ENCODE results near the gene QRICH1. TPM values are rescaled to one million over a fixed set of nuclear protein-coding genes. Genes with fewer than 3 reads are reported as not detected.

Gene QRICH1
- total RNA-seq, 1 donor from 2014 or later: 39.2 TPM

DNA sequence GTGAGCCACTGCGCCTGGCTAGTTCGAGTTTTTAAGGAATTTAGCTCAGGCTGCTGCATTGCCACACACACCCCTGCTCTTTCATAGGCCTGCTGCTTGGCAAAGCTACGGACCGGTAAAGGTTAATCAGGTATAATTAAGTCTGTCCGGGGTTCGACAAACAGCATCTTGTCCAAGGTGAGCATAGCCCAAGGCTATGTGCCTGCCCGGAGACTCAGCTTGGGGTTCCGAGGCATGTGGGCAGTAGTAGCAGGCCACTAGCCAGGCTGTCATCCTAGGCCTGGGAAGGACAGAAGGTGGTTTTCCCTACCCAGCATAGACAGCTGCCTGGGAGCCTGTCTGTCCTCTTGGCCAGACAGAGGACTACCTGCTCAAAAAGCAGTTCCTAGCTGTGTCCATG, 97.2 kb downstream of the QRICH1 start:
- Histone ChIP-seq H3K4me3 (ENCODE audit: low read depth, low read length) (no peak overlapping the region), H3K36me3 (ENCODE audit: control insufficient read depth, insufficient read depth, low read length) (no peaks in the 10 kb centered on the region), H3K27me3 (ENCODE audit: control insufficient read depth, insufficient read depth, low read length) (no peaks in the 10 kb centered on the region)
- FAIRE-seq: no peak
- TF ChIP-seq, protein P1, sequence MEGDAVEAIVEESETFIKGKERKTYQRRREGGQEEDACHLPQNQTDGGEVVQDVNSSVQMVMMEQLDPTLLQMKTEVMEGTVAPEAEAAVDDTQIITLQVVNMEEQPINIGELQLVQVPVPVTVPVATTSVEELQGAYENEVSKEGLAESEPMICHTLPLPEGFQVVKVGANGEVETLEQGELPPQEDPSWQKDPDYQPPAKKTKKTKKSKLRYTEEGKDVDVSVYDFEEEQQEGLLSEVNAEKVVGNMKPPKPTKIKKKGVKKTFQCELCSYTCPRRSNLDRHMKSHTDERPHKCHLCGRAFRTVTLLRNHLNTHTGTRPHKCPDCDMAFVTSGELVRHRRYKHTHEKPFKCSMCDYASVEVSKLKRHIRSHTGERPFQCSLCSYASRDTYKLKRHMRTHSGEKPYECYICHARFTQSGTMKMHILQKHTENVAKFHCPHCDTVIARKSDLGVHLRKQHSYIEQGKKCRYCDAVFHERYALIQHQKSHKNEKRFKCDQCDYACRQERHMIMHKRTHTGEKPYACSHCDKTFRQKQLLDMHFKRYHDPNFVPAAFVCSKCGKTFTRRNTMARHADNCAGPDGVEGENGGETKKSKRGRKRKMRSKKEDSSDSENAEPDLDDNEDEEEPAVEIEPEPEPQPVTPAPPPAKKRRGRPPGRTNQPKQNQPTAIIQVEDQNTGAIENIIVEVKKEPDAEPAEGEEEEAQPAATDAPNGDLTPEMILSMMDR (IDR thresholded peaks at IDR 0.05; ENCODE audit: insufficient read depth, low read length, severe bottlenecking): no peak
- no peak for DNase-seq (ENCODE audit: low read depth)

GRCh38 chr3:48993834-48994233, 100.0 kb downstream of the QRICH1 start:
- Histone ChIP-seq H3K4me3 (ENCODE audit: low read depth, low read length) (no peak overlapping the region), H3K36me3 (ENCODE audit: control insufficient read depth, insufficient read depth, low read length) (no peaks in the 10 kb centered on the region), H3K27me3 (ENCODE audit: control insufficient read depth, insufficient read depth, low read length) (no peaks in the 10 kb centered on the region)
- no peak for DNase-seq (ENCODE audit: low read depth)
- no peak for FAIRE-seq
- TF ChIP-seq, protein P1 (IDR thresholded peaks at IDR 0.05; ENCODE audit: insufficient read depth, low read length, severe bottlenecking): no peak

GRCh38 chr3:48991851-48992545, 101.9 kb downstream of the QRICH1 start:
- Histone ChIP-seq H3K36me3 (ENCODE audit: control insufficient read depth, insufficient read depth, low read length) (no peaks in the 10 kb centered on the region), H3K27me3 (ENCODE audit: control insufficient read depth, insufficient read depth, low read length) (no peaks in the 10 kb centered on the region), H3K4me3 (ENCODE audit: low read depth, low read length) (no peak overlapping the region)
- no peak for FAIRE-seq
- DNase-seq (ENCODE audit: low read depth): peak; percentile 51
- TF ChIP-seq, protein P1 (IDR thresholded peaks at IDR 0.05; ENCODE audit: insufficient read depth, low read length, severe bottlenecking): no peak

DNA sequence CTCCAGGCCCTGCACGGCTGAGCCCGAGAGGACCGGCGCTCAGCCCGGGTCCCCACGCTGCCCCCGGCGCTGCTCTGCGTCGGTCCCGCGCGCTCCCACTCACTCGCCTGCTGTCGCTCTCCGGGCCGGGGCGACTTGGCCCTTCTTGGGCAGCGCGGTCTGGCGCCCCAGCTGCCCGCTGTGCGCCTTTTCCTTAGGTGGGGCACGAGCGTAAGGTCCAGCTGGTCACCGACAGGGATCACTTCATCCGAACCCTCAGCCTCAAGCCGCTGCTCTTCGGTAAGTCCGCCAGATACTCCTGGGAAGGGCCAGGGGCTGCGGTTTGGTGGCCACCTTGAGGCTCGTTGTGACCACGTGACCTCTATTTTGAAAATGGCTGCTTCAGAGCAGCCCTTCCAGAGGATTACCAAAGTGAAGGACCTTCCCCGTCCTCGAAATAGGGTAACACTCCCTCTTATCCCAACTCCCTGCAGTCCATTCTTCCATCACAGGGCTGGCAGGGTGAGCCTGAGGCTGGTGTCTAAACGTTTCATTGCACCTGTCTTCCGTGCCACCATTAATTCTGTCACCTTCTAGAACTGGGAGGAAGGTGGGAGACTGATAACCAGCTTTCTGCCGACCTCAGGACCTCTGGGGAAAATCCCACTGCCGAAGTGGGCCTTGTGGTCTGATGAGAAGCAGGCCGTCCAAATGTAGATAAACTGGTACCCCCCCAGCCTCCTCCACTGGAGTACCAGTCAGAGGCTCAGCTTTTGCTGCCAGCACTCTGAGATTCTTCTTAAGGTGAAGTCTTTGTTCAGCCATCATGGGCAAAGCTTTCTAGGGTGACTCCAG, 103.0 kb downstream of the QRICH1 start:
- FAIRE-seq (no peak), DNase-seq (ENCODE audit: low read depth) (no peak)
- TF ChIP-seq, protein P1 (IDR thresholded peaks at IDR 0.05; ENCODE audit: insufficient read depth, low read length, severe bottlenecking): no peak
- Histone ChIP-seq H3K4me3 (ENCODE audit: low read depth, low read length) (peak overlapping the region; percentile 79), H3K36me3 (ENCODE audit: control insufficient read depth, insufficient read depth, low read length) (no peaks in the 10 kb centered on the region), H3K27me3 (ENCODE audit: control insufficient read depth, insufficient read depth, low read length) (no peaks in the 10 kb centered on the region)

DNA sequence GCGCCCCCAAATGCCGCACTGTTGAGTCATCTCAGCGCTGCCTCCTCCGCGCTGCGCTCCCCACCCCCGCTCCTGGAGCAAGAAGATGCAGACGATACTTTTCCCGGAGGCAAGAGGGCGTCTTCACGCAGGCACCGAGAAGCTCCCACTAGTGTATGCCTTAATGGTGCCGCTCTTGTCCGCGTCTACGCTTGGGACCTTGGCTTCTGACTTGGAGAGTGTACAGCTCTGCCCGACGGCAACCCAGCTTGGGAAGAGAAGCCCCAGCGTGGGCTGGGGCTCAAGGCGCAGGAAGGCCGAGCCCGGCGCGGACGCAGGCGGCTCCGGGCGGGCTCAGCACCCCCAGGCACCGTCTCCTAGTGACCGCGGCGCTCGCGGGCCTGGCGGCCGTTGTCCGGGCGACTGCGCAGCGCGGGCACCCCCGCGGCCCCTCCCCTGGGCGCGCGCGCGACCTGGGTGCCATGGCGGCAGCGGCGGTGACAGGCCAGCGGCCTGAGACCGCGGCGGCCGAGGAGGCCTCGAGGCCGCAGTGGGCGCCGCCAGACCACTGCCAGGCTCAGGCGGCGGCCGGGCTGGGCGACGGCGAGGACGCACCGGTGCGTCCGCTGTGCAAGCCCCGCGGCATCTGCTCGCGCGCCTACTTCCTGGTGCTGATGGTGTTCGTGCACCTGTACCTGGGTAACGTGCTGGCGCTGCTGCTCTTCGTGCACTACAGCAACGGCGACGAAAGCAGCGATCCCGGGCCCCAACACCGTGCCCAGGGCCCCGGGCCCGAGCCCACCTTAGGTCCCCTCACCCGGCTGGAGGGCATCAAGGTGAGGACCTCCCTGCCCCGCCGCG, 103.9 kb downstream of the QRICH1 start, which contains the start of gene P4HTM:
Gene P4HTM (plus strand): TSS at position 446 of the 840 bp plus-strand sequence. CDS start 16 bp downstream, at position 462.
- Histone ChIP-seq H3K36me3 (ENCODE audit: control insufficient read depth, insufficient read depth, low read length) (peaks cover 1% of the 10 kb centered on the region), H3K27me3 (ENCODE audit: control insufficient read depth, insufficient read depth, low read length) (no peaks in the 10 kb centered on the region), H3K4me3 (ENCODE audit: low read depth, low read length) (peak within 1 kb of the TSS; percentile 79)
- FAIRE-seq (no peak), DNase-seq (ENCODE audit: low read depth) (peak; percentile 63)
- TF ChIP-seq, protein P1 (IDR thresholded peaks at IDR 0.05; ENCODE audit: insufficient read depth, low read length, severe bottlenecking): peak; percentile 42
